NCI-H1417 treated with DMSO at 0.1 percent for 48 hours (cell line): ENCODE data around the gene CCL28.

Experiments used
- DNase-seq: peaks from one replicate; lab custom pipeline; 2025; lab: John Stamatoyannopoulos, UW

Gene CCL28

DNA sequence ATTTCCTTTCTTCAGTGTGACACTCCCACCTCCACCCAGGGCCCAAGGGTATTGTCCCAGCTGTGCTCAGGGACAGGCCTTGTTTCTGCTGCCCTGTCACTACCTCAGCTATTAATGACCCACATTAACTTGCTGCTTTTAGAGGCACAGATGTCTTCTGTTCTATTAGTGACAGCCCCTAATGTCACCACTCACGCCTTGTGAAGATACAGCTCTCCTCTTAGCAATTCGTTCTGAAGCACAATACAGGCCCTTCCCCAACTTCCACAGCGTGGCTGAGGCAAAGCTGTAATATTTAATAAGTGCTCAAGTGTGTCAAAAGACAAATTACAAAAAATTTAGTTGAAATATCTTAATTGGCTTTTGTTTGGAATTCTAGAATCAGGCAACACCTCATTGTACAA is 54.3 kb downstream of the CCL28 start:
- DNase-seq, result no peak

DNA sequence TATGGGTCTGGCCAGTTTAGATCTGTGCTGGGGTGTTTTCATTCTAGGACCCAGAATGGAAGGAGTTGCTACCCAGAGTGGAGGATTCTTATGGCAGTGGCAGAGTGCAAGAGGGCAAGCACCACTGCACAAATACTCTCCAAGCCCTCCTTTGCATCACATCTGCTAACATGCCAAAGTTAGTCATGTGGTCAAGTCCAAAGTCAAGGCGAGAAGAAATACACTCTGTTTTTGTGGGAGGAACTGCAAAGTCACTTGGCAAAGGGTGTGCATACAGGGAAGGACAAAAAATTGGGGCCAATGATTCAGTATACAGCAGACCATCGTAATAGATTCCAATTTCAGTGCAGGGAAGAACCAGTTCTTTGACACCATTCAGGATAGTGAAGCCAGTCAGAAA is 55.1 kb downstream of the CCL28 start:
- no peak for DNase-seq

DNA sequence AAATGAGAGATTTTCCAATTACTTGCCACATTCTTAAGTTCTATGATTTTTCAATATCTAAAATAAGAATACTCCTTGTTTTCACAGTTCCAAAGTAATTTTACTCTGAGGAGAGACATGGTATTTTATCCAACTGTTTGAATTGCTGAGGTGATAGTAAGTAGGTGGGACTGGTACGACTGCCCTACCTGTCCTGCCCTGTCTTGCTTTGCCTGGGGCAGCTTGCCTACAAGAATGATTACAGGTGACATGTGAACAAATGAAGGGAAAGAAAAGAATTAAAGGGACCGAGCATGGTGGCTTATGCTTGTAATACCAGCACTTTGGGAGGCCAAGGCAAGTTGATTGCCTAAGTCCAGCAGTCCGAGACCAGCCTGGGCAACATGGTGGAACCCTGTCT is 57.4 kb downstream of the CCL28 start:
- DNase-seq, result no peak

DNA sequence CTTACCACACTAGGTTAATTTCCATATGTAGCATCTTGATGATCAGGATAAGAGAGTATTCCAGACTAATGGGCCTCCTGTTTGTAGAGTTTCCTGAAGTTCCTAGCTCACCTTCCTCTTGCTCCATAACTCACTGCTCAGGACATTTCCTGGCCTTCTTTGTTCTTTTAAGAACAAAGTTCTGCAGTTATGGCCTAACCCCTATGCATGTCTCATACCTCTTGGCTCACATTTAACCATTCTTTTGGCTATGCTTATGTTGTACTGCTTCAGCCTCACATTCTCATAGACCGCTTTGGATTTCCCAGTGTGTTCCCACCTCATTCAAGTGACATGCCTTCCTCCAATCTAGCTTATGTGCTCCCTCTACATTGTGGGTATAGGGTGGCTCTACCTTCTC is 58.5 kb downstream of the CCL28 start:
- no peak for DNase-seq

DNA sequence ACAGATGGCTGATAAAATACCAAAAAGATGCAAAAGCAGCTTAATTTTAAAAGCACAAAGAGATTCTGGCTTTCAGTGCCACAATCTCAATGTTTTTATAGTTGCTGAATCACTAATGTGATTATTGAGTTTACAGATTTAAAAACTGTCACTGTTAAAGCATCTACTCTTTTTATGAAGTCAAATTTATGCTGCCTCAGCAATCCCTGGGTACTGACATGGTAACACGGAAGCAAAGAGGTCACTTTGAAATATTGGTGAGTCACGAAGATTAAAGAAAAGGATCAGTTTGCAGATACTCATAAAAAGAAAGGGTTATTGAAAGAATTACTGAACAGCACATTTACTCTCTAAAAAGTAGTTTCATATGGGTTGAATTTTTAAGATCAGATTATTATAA is 59.3 kb downstream of the CCL28 start:
- no peak for DNase-seq

DNA sequence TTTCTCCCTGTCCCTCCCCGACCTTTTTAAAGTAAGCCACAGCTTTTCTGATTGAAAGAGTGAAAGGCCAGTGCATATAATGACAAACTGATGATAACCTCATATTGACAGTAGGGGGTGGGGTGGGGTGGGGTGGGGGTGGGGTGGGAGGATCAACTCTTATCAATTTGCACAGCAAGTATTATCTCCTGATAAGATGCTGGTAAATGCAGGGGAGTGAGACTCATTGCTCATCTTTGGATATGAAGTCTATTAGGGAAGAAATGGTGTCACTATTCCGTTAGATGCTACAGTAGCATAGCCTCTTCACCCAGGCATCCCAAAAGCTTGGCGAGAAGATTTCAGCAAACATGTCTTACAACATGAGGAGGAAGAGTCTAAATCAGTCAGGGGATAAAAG is 60.1 kb downstream of the CCL28 start:
- DNase-seq, result no peak

DNA sequence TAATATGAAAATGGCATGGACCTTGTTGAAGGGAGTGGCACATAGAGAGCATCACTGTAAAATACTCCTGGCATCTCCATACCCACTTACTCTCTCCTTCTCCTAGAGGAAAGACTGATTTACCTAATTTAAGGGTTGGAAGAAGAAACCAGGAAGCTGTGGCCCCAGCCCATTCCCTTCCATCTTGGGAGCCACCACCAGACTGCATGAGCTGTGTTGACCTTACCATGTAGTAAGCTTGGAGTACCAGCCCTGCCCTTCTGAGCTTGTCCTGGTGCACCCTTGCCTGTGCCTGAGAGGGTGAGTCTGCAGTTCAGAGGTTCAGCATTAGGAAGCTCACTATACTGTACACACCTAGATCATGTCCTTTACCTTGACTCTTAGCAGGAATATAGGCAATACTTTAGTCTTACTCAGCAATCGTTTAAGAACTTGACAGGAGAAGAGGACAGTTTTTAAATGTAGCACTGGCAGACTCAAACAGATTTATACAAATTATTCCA is 63.3 kb downstream of the CCL28 start:
- DNase-seq, result no peak

DNA sequence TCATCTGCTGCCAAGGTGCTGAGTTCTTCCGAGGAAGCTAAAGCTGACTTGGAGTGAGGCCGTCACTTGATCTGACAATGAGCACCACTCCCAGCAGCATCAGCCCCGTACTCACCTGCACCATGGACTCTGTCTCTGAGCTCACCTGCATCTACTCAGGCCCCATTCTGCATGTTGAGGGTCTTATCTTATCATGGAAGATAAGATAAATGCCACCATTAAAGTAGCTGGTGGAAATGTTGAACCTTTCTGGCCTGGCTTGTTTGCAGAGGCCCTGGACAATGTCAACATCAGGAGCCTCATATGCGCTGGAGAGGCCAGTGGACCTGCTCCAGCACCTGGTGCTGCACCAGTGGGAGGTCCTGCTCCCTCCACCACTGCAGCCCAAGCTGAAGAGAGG is 64.0 kb downstream of the CCL28 start:
- no peak for DNase-seq

DNA sequence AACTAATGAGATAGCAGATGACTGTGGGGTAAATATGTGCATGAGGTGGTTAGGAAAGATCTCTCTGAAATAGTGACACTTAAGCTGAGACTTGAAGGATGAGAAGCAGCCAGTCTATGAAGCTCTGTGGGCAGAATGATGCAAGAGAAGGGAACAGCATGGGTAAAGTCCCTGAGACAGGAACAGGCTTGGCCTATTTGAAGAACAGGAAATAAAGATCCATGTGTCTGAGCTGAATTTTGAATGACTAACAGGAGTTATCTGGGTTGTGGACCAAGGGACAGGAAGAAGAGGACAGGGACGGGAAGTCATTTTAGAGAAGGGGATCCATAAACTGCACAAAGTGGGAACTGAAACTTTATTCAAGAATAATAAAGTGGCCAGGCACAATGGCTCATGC is 73.3 kb downstream of the CCL28 start:
- DNase-seq, result no peak

DNA sequence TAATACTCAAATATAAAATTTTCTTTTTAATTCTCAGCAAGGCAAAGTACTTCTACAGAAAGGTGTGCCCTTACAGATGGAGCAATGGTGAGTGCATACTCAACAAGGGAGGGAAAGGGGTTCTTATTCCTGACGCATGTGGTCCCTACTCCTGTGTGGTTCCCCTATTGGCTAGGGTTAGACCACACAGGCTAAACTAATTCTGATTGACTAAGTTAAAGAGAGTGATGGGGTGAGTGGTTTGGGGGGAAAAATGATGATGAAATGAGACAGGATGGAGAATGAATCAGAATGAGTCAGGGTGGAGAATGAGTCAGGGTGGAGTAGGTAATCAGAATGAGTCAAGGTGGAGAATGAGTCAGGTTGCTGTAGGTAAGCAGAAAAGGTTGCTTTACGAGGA is 76.0 kb downstream of the CCL28 start:
- no peak for DNase-seq

DNA sequence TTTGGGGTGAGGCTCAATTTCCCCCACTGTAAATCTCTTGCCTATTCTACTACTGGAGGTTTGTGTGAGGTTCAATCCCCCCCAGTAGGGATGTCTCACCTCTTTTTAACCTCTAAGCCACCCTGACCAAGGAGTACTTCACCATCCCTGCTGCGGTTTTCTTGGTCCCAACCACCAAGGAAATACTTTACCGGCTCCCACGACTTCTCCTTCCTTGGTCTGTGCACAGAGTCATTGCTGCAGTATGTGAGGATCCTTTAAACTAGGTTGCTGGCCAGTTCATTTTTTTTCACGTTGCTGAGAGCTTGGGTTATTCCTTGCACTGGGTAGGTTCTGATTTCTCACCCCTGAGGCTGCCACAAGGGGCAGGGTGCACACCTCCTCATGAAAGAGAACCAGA is 76.5 kb downstream of the CCL28 start:
- DNase-seq, result no peak

DNA sequence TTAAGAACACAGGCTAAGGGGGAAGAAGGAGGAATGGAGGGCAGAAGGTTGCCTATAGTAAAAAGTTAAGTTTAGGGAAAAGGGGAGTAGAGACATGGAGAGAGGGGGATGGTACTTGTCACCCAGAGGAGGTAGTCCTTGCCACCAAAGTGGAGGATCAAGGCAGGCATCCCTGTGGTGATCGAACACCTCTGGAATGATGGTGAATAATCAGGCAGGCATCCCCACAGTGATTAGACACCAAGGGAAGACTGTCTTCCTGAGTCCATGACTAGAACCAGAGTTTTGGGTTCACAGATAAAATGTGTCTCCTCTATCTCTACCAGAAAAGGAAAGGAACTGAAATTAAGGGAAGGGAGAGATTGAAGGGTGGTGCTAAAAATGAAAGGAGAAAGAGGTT is 79.8 kb downstream of the CCL28 start:
- DNase-seq, result no peak
